NB4 (cell line): ENCODE results near the gene HNRNPAB.

Source experiments
- DNase-seq: peaks from one replicate; pipeline ENCODE4 v3.0.0; 2010; ENCODE audit warnings: low read depth
- H3K4me3 ChIP-seq: one replicate; pipeline ENCODE4 v1.5.1; 2011; ENCODE audit warnings: mild to moderate bottlenecking, low read depth, low read length, moderate library complexity
- CTCF ChIP-seq: IDR thresholded peaks from one replicate; pipeline ENCODE4 v1.5.1; 2012; ENCODE audit warnings: low read depth, low read length
- MAX ChIP-seq: IDR thresholded peaks from 2 replicates; pipeline ENCODE4 v1.6.1; 2011; ENCODE audit warnings: low read depth, low read length
- MYC ChIP-seq: IDR thresholded peaks from 2 replicates; pipeline ENCODE4 v1.6.1; 2011; ENCODE audit warnings: low read depth, low read length
- POLR2A ChIP-seq: IDR thresholded peaks from 2 replicates; pipeline ENCODE4 v1.6.1; 2011; ENCODE audit warnings: mild to moderate bottlenecking; ENCODE audit not compliant: insufficient read length; ENCODE audit errors: extremely low read depth

HNRNPAB gene

GRCh38 chr5:178216779-178217178, 12.4 kb downstream of the HNRNPAB start:
- TF ChIP-seq POLR2A (no peak), MYC (no peak), CTCF (no peak), MAX (no peak)
- H3K4me3 ChIP-seq, result no peak overlapping the region
- no peak for DNase-seq

GRCh38 chr5:178218237-178218776, 14.0 kb downstream of the HNRNPAB start:
- TF ChIP-seq POLR2A (no peak), CTCF (no peak), MAX (no peak), MYC (no peak)
- H3K4me3 ChIP-seq, result no peak overlapping the region
- no peak for DNase-seq

GRCh38 chr5:178218827-178219226, 14.5 kb downstream of the HNRNPAB start:
- no peak for DNase-seq
- TF ChIP-seq MYC, result no peak
- TF ChIP-seq MAX, result no peak
- TF ChIP-seq CTCF, result no peak
- no peak for TF ChIP-seq POLR2A
- no peak overlapping the region for H3K4me3 ChIP-seq

- no peak for DNase-seq
- no peak overlapping the region for H3K4me3 ChIP-seq
- TF ChIP-seq CTCF (no peak), POLR2A (no peak), MAX (no peak), MYC (no peak)
These were observed 16.9 kb downstream of the HNRNPAB start for GRCh38 chr5:178221282-178221681.

- no peak overlapping the region for H3K4me3 ChIP-seq
- no peak for DNase-seq
- TF ChIP-seq POLR2A (no peak), MAX (no peak)
These were observed 17.5 kb downstream of the HNRNPAB start for GRCh38 chr5:178221853-178222252.

- no peak for DNase-seq
- H3K4me3 ChIP-seq, result no peak overlapping the region
- TF ChIP-seq MAX (no peak), POLR2A (no peak), MYC (no peak), CTCF (no peak)
These were observed 18.0 kb downstream of the HNRNPAB start for GRCh38 chr5:178222292-178222691.
